Stimulated activated CD4-positive, alpha-beta T cell treated with anti-CD3 and anti-CD28 coated beads, TNF-alpha, amount 100 ng/mL, for 4 hours (primary cell): Measurements from ENCODE around the gene CSAD.
"Not testable (repeated sequence)": the region's sequence is repeated elsewhere in the genome, so short reads cannot be mapped to it uniquely, and the experiment has no call there.

Experiments
- DNase-seq, 3 experiments: peaks; one replicate each; pipeline ENCODE4 v3.0.0-alpha.2; 2020; ENCODE audit warnings: low read depth in 3 of 3

CSAD gene

GRCh38 chr12:53218551-53219291 lies 38.0 kb upstream of the CSAD start:
- DNase-seq: no peak

DNA sequence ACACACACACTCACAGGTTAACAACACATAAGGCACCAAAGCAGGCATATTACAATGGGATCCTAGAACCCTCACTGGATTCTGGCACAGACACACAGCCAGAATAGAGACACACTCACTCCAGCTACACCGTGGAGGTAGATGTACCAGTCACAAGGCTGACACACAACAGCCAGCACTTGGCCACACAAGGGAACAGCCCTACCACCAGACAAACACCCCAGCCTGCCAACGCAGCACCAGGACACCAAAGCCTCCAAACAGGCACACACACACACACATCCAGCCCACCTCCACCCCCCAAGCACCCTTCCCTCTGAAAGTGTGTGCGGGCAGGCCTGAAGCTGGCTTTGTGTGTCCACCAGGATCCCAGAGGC lies 37.2 kb upstream of the CSAD start:
- DNase-seq: no peak

GRCh38 chr12:53217051-53217930 lies 36.6 kb upstream of the CSAD start:
- no peak for DNase-seq

DNA sequence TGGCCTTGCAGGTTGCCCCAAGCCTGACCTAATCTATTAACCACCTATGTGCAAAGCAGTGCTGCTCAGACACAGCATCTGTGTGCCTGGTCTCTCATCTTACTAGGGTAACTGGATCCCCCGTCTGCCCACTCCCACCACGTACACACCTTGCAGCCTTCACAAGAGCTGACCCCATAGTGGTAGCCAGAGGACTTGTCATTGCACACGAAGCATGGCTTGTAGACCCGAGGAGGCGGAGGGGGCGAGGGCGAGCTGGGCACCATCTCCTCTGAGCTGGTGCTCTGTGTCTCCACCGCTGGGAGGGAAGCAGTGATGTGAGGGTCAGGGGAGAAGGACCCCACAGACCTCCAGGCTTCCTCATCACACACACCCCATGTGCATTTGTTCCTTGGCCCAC lies 34.8 kb upstream of the CSAD start:
- no peak for DNase-seq

DNA sequence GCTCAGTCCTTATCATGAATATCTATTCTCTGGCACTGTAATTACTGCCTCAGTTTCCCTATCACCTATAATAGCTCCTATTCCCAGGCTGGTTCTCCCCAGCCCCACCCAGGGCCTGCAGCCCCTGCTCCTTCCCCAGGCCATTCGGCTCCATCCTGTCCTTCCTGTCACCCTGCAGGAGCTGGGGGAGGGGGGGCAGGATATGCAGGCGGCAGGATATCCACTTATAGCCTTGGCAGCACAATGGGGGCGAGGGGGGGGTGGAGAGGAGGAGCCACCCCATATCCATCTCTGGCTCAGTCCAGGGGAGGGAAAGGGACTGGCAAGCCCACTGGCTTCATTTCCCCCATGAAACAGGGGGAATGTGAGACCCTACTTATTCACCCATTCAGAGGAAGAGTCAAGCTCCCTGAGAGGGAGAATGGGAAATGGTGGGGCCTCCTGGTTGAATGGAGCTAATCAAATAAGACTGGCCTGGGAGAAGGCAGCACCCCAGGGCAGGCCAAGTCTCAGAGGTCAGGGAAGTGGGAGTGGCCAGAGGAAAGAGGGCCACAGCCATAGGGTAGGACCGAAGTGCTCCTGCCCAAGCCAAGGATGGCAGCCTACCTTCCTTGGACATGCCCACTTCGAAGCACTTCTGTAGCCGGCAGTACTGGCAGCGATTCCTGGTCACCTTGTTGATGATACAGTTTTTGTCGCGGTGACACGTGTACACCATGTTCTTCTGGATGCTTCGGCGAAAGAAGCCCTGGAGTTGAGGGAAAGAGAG lies 34.1 kb upstream of the CSAD start:
- DNase-seq: no peak

DNA sequence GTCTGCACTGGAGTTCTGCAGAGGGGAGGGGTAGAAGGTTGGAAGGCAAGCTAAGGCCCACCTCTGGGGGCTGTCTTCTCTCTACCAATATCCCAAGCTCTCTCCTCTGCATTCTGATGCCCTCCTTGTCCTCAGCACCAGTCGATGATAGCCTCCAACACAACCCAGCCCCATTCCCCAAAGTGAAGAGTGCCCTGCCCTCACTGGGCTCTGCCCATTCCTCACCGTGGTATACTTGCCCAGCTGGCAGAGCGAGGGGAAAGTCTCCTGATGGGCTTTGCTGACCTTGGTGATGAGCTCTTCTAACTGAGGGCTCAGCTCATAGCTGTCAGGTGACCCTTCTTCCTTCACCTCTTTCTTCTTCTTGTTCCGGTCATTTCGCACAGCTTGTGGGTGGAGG lies 33.5 kb upstream of the CSAD start:
- DNase-seq: no peak

DNA sequence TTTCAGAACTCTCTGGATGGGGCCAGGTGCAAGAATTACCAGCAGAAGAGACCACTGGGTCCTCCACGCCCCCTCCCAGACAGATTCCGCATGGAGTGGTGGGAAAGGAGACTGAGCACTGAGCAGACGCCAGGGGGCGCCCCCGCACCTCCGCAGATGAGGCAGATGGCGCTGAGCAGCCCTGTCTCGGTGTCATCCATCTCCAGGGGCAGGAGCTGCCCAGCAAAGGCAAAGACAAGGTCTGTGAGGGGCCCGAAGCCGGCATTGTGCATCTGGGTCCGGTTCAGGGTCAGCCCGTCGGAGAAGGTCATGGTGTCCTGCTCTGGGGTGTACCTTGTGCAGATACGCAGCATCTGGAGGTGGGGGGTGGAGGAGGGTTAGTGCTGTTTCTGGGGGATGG lies 32.6 kb upstream of the CSAD start:
- DNase-seq: peak; percentile 66 to 80 (median 74)

DNA sequence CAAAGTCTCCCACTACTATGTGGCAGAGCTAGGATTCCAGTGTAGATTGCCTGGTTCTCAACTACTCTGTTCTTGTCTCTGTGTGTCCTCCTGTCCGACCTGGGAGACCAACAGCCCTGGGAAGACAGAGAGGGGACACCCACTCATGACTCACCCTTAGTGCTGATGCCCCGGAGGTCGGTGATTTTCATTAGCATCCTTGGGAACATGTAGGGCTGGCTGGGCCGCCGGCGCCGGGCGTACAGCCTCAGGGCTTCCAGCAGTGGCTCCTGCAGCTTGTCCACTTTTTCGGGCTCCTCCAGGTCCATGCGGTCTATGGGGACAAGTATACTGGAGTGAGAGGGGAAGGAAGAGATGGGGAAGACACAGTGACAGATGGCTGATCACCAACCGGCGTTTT lies 32.2 kb upstream of the CSAD start:
- DNase-seq: no peak

DNA sequence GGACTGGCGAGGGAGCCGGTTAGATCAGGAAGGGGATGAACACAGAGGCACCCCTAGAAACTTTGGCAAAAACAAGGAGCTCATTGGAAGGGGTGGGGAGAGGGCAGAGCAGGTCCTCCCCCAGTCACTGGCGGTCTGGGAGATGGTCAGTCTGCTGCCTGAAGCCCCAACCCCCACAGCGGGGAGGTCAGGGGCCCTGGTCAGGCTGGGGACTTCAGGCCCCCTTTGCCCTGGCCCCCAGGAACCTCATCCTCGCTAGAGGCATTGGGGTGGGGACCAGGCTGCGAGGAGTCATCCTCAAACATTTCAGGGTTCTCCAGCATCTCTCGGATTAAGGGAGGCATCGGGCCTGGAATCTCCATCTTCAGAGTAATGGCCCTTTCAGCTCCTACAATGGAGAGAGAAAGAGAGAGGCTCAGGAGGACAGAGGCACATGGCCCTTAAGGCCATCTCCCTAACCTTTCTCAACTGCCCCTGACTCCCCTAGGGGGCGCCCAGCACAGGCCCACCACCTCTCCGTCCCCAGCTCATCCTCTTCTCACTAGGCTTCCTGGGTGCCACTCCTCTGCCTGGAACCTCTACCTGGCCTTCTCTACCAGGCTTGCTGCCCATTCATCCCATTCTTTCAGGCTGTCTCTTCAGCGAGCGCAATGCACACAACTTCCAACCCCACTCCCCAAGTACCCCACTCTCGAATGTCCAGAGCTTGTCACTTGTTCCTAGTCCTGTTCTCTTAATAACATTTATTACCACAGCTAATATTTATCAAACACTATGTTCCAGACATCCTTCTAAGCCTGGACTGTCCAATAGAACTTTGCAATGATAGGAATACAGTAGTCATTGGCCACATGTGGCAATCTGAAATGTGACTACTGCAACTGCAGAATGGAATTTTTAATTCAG lies 31.0 kb upstream of the CSAD start:
- DNase-seq: no peak

GRCh38 chr12:53210843-53211242 lies 30.1 kb upstream of the CSAD start:
- DNase-seq: no peak

DNA sequence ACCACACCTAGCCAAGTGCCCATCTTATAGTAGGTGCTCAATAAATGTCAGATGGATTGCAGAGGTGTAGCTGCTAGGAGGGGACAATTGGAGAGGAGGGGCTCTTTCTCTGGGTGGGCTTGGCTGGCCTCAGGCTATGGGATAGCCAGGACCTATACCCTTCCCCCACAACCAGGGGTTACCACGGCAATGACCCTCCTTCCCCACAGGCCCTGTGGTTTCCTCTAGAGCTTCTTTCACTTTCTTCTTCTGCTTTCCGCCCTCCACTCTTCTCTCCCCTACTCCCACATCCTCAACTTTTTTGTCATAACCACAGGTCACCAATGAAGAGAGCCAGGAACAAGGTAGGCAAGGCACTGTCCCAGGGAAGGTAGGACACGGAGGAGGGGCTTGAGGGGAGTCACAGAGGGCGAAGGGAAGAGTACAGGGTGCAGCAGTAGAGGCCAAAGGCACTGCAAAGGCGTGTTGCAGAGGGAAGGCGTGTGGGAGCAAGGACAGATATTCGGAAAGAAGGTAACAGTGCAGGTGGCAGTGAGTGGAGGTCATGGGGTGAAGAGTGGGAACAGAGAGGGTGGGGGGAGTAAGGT lies 28.2 kb upstream of the CSAD start:
- no peak for DNase-seq

DNA sequence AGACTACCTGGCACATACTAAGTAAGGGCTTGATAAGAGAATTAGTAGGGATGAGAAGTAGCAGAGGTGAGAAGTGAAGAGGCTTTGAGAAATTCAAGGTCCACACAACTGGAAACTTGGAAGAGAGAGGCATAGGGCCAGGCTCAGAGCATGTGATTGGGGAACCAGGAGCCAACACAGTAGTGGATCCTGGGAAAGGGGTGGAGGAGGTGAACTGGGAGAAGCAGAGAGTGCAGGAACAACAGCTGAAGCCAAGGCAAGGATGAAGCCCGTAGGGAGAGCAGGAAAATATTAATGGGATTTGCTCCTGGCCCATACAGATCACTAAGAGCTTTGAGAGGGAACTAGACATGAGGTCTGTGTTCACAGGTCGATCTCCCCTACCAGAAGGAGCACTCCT lies 27.7 kb upstream of the CSAD start:
- no peak for DNase-seq

DNA sequence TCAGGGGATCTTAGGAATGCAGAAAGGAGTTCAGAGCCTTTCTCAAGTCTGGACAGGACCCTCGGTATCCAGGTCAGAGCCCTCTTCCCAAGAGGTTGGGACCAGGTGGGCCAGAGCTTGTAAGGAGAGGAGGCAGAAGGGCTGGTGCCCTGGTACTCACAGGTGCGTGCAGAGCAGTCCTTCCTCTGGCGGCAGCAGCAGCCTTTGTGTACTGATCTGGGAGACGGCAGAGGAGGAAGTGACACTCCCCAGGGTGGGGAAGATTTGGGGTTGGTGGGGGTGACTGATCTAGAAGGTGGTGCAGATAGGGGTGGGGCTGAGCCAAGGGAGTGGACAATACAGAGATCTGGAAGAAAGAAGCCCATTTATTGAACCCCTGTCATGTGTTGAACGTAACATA lies 26.3 kb upstream of the CSAD start, which contains the start of gene ITGB7:
Gene ITGB7, minus strand, starts transcription at position 210 of the 400 bp plus-strand sequence. CDS start 6,808 bp downstream, outside the sequence.
- DNase-seq: peak in 2 of 3 experiments; percentile 35 to 55

DNA sequence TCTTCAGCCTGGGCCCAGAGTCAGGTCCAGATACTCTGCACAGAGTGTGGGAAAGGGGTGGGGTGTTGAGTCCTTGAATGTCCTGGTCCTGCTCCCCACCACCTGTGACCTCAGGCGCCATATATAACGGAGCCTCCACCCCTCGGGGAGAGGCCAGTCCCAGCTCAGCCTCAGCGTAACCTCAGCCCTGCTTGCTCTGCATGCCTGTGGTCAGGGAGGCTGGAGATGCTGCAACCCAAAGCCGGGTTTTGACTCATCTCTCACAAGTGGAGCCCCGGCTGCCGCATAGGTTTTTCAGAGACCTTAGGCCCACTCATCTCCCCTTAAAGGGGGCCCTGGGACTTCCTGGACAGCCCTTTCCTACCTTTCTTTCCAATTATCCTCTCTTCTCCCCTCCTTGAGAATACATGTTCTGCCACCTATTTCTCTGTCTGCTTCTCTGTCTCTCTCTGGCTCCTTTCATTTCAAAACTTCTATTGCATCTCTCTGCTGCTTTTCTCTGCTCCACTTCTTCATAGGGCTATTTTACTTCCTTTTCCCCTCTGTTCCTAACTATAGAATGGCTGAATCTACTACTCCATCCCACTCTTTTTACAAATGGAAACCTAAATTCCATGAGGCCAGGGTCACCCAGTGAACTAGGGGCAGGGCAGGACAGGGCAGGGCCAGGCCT lies 25.2 kb upstream of the CSAD start:
- no peak for DNase-seq

GRCh38 chr12:53204351-53204750 lies 23.6 kb upstream of the CSAD start:
- DNase-seq: no peak

DNA sequence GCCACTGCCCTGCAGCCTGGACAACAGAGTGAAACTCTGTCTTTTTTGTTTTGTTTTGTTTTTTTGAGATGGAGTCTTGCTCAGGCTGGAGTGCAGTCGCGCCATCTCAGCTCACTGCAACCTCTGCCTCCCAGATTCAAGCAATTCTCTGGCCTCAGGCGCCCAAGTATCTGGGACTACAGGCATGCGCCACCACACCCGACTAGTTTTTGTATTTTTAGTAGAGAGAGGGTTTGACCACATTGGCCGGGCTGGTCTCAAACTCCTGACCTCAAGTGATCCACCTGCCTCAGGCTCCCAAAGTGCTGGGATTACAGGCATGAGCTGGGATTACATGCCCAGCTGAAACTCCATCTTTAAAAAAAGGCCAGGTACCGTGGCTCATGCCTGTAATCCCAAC lies 21.6 kb upstream of the CSAD start:
- DNase-seq: not testable (repeated sequence)

- DNase-seq: no peak
These were observed 20.9 kb upstream of the CSAD start for GRCh38 chr12:53201639-53202038.

GRCh38 chr12:53201177-53201541 lies 20.4 kb upstream of the CSAD start:
- no peak for DNase-seq

GRCh38 chr12:53200458-53201176 lies 19.9 kb upstream of the CSAD start:
- DNase-seq: no peak

GRCh38 chr12:53200107-53200457 lies 19.4 kb upstream of the CSAD start:
- DNase-seq: no peak
